NCI-H524 (cell line): ENCODE measurements around the gene FBP1.

ENCODE experiments used
- DNase-seq, 2 experiments: peaks; one replicate each; lab custom pipeline; 2025; lab: John Stamatoyannopoulos, UW

The FBP1 gene

DNA sequence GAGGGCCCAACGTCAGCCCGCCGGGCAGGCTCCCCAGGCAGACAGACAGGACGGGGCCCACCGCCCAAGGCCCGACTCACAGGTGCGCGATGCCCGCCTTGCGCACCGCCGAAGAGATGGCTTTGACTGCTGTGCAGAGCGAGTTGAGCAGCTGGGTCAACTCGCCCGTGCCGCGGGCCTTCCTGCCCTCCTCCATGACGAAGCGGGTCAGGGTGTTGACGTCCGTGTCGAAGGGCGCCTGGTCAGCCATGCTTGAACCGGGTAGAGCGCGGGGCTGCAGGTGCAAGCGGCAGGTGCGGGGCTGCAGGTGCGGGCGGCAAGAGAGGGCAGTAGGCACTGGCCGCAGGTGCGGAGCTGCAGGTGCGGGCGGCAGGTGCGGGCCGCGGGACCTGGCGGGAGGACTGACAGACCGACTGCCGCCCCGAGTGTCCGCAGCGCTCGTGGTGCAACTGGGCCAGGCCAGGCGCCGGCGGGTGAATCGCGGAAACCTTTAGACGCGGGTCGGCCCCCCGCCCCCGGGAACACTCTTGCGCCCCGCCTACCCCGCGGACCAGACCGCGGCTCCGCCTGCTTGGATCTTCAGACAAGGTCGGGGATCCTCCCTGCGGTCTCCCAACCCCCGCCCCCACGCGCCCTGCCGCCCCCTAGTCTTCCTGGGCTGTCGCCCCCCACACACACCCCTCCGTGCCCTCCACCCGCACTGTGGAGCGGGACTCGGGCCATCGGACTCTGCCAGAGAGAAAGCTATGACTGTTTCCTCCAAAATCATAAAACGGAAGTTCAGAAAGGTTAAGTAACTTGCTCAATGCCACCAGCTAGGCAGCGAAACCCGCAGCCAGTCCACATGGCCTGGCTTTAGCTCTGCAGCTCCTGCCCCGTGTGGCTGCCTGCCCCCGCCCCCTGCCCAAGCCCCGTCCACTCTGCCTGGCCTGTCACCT is at the start of gene FBP1:
Gene FBP1 (minus strand): TSS at position 458 of the 938 bp plus-strand sequence. CDS start 208 bp downstream, at position 250.
- DNase-seq: no peak

GRCh38 chr9:94687451-94687850 is 48.1 kb upstream of the FBP1 start:
- DNase-seq: no peak

DNA sequence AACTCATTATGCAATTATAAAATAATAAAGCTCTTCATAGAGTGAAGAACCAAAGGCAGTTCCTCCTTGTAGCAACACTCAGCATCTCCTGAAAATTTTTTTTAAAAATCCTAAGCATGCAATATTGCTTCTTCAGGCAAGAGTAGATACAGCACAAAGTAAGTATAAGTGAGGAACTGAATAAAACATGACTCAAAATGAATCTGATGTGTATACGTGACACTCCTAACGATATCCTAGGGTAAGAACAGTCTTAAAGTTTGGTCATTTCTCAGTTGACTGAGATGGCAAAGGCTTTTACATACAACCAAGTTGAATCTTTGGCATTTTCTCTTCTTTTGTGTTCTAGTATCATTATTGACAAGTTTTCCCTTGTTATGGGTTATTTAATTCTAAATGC is 46.0 kb upstream of the FBP1 start:
- DNase-seq: no peak

DNA sequence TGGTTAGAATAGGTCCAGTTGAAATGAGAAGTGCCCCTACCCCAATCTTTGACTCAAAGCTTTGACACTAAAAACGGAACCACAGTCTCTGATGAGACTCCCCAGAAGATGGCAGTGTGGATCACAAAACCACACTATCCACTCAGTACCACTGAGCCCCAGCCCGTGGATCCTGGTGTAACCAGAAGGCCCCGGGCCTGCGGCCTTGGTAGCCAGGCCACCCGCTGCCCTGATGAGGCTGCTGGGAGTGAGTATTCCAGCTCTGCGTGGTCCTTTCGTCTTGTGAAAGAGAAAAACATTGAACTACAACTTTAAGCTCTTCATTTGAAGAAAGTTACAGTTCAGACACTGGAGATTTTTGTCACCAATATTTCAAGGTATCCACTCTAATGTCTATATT is 42.2 kb upstream of the FBP1 start:
- peak; percentile 54 to 82 for DNase-seq

DNA sequence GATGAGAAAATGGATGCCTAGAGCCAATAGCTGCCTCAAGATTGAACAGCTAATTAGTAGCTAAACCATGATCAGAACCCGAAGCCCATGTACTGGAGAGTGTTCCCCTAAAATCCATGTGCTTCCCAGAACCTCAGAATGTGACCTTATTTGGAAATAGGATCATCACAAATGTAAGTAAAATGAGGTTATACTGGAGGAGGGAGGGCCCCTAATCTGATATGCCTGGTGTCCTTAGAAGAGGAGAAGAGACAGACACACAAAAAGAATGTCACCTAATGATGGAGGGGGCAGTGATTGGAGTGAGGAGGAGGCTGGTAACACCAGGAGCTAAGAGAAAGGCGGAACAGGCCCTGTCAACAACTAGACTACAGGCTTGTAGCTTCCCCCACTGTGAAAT is 41.3 kb upstream of the FBP1 start:
- DNase-seq: no peak

- DNase-seq: no peak
Observed at GRCh38 chr9:94680020-94680419, 40.7 kb upstream of the FBP1 start.

DNA sequence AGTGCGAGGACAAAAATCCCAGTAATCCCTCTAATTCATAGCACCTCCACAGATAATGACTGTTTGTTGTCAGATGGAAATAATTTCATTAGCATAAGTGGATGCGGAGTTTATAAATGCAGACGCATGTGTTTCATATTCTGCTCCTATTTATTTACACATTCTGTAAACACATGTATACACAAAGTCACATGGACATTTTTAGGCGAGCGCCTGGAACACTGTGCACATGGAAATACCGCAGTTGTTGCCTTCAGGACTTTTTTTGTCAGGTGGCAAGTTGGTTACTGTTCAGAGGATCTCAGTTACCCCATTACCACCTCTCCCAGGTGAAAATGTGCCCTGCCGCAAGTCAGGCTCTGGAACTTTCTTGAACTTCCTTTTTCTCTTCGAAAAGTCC is 40.3 kb upstream of the FBP1 start:
- no peak for DNase-seq

GRCh38 chr9:94677929-94678328 is 38.6 kb upstream of the FBP1 start:
- no peak for DNase-seq

- DNase-seq: no peak
Observed at GRCh38 chr9:94676446-94677131, 37.3 kb upstream of the FBP1 start.

- DNase-seq: no peak
Observed at GRCh38 chr9:94675008-94675881, 35.9 kb upstream of the FBP1 start.

GRCh38 chr9:94672811-94673487 is 33.6 kb upstream of the FBP1 start:
- peak; percentile 40 to 56 for DNase-seq

DNA sequence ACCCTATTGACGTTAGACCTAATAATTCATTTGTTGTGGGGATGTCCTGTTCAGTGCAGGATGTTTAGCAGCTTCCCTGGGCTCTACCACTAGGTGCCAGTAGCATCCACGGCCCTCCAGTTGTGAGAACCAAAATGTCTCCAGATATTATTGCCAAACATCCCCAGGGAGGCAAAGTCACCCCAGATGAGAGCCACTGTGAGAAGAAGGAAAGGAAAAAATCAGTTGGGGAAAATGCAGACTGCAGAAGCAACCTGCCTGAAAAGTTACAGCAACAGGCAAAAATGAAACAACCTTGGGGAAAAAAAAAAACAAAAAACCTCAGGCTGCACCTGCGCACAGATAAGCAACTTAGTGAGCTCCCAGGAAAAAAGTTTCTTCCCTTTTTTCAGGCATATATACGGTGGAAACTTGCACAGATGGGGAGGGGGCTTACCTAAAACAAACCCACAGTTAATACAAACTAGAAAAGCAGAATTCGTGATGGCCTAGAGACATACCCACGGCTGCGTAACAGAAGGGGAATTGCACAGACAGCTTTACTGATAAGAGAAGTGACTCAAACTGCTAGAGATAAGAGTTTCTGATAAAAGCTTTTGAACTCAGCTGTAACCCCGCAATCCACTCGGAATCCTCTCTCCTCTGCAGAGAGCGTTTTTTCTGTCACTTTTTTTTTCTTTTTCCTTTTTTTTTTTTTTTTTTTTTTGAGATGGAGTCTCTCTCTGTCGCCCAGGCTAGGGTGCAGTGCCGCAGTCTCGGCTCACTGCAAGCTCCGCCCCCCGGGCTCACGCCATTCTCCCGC is 29.8 kb upstream of the FBP1 start:
- peak; percentile 35 to 78 for DNase-seq

DNA sequence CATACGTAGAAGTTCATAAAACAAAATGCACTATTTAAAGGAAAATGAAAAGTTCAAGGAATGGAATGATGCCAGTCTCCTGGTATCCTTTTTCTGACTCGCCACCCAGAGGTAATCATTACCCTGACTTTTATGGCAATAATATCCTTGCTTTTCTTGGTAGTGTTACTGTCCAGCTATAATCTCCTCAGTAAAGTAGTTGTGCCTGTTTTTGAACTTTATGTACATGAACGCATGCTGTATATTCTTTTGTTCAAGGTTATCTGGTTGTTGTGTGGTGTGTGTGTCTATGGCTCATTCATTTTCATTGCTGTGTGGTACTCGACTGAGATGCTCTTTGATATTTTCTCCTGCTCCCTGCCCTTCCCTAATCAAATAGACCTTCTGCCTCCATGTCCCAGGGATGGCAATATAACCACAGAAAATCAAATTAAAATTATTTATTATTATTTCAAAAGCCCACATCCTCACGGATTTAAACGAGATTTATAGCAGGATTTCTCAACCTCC is 29.2 kb upstream of the FBP1 start:
- no peak for DNase-seq

- no peak for DNase-seq
Observed at GRCh38 chr9:94666364-94667099, 27.2 kb upstream of the FBP1 start.

DNA sequence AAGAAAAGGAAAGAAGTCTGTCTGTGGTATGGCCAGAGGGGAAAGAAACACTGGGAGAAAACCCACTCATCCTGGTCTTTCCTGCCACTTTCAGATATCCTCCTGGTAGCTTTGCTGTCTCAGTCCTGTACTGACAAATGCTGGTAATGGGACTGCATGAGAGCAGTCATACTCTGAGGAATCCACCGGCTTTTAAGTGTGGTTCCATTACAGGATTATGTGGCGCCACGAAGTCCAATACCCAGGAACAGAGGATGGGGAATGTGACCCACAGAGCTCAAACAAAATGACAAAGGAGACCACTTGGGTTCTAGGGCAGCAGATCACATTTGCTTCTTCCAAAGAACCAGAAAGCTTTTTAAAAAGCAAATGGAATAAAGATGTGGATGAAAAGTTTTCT is 26.3 kb upstream of the FBP1 start:
- DNase-seq: no peak

DNA sequence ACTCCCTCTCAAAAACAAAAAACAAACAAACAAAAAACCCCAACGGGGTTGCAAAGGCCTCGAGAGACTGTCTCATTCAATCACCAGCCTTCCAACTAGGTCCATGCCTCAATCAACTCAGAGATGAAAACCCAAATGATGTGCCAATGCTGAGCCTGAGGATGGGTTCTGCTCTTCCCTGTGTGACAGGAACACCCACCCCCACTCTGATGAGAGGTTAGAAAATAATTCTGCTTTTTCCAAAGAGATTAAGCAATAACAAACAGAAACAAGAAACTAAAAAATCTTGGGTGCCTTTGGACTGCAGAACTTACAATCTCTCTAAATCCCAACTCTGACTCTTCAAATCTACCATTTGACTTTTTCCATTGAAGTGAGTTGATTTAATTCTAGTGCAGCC is 25.5 kb upstream of the FBP1 start:
- DNase-seq: no peak

DNA sequence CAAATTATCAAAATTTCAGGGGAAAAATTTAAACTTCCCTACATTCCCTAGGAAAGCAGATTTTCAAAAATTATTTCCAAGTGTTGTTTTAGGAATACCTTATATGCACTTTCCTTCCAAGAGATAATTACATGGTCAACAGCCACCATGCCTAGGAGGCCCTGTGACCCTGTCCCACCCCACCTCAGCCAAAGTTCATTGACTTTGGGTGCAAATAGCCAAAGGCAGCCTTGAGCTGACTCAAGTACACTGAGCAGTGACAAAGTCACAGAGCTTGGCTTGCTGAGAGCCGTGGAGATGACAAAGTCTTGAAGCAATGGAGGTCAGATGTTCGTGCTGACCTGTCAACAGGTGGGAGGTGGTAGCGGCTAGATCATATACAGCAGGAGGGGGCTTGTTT is 24.3 kb upstream of the FBP1 start:
- DNase-seq: no peak

- no peak for DNase-seq
Observed at GRCh38 chr9:94663140-94663539, 23.8 kb upstream of the FBP1 start.

GRCh38 chr9:94657021-94657725 is 17.9 kb upstream of the FBP1 start:
- DNase-seq: peak in 1 of 2 experiments; percentile 35
